Urothelium cell line (cell line): ENCODE results near the gene KRTAP10-4.

ENCODE experiments used
- DNase-seq: peaks from one replicate; pipeline ENCODE4 v3.0.0; 2011; ENCODE audit warnings: low spot score, mixed read lengths
- FAIRE-seq: peaks from 2 replicates; lab custom pipeline; 2011; peaks lifted over from hg19 to GRCh38; lab: Jason Lieb, UNC

KRTAP10-4 gene

GRCh38 chr21:44614961-44615391 lies 41.4 kb downstream of the KRTAP10-4 start:
- FAIRE-seq: no peak
- DNase-seq: no peak

GRCh38 chr21:44615466-44615865 lies 41.9 kb downstream of the KRTAP10-4 start:
- FAIRE-seq (no peak), DNase-seq (no peak)

GRCh38 chr21:44615911-44616590 lies 42.5 kb downstream of the KRTAP10-4 start:
- DNase-seq: no peak
- FAIRE-seq: no peak

- FAIRE-seq (no peak), DNase-seq (no peak)
Observed at GRCh38 chr21:44616591-44616926, 43.0 kb downstream of the KRTAP10-4 start.

GRCh38 chr21:44617071-44617501 lies 43.6 kb downstream of the KRTAP10-4 start:
- DNase-seq (no peak), FAIRE-seq (no peak)

- FAIRE-seq (no peak), DNase-seq (no peak)
Observed at GRCh38 chr21:44618504-44618903, 45.0 kb downstream of the KRTAP10-4 start.

GRCh38 chr21:44618909-44619308 lies 45.4 kb downstream of the KRTAP10-4 start:
- DNase-seq (no peak), FAIRE-seq (no peak)

- FAIRE-seq: no peak
- DNase-seq: no peak
Observed at GRCh38 chr21:44619886-44620285, 46.4 kb downstream of the KRTAP10-4 start.

- FAIRE-seq (no peak), DNase-seq (no peak)
Observed at GRCh38 chr21:44623575-44623974, 50.0 kb downstream of the KRTAP10-4 start.
